Lower leg skin (tissue), 3 donors: Measurements from ENCODE around the gene PKP4.

Source experiments
- CTCF ChIP-seq, 3 donors: fragments of 450-650 bp; IDR thresholded peaks; one replicate each; pipeline ENCODE4 v1.5.1; 2016; ENCODE audit warnings: antibody characterized with exemption in 3 of 3, mild to moderate bottlenecking in 3 of 3, moderate library complexity in 2 of 3
- POLR2A ChIP-seq, 2 donors: fragments of 450-650 bp; IDR thresholded peaks; one replicate each; pipeline ENCODE4 v1.6.1; 2016 to 2017; ENCODE audit warnings: antibody characterized with exemption in 2 of 2, mild to moderate bottlenecking in 1 of 2, moderate library complexity in 1 of 2

DNA sequence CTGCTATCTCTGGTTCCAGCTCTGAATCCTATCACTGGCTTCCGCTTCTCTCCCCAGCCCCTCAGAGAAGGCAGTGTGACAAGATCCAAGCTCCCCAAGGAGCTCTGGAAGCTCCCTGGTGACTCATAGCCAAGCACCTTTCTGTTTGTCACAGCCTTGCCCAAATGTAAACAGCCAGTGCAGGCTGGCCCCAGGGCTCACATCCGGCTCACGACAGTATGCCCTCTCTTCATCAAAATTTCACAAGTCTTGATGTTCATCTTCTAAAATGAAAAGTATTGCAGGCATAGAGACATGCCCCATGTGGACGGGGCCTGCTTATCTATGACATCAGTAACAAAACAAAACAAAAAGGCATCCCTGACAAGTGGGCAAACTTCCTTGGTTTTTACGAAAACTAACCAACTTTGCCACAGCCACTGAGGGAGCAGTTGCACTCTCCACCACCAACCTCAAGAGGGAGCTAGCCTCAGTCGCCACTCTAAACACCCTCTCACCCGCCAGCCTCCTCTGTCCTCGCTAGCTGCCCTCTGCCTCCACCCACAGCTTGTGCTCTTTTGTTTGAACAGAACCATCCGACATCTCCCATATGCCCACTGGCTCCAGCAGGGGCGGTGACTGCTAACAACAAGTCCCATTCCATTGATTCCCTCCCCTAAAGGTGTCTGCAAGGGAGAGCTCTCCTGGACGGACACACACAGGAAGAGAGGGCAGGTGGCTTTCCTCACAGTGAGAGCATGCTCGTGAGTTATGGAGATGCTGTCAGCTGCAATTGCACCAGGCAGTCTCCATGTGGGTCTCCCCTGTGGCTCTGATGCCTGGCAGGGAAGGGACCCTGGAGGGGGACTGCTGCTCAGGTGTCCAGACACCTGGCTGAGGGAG lies 267.4 kb downstream of the PKP4 start:
- no peak for TF ChIP-seq CTCF (IDR thresholded peaks at IDR 0.05)
- TF ChIP-seq POLR2A (IDR thresholded peaks at IDR 0.05), result no peak
